ENCODE data around the gene SLC7A6.

DNA sequence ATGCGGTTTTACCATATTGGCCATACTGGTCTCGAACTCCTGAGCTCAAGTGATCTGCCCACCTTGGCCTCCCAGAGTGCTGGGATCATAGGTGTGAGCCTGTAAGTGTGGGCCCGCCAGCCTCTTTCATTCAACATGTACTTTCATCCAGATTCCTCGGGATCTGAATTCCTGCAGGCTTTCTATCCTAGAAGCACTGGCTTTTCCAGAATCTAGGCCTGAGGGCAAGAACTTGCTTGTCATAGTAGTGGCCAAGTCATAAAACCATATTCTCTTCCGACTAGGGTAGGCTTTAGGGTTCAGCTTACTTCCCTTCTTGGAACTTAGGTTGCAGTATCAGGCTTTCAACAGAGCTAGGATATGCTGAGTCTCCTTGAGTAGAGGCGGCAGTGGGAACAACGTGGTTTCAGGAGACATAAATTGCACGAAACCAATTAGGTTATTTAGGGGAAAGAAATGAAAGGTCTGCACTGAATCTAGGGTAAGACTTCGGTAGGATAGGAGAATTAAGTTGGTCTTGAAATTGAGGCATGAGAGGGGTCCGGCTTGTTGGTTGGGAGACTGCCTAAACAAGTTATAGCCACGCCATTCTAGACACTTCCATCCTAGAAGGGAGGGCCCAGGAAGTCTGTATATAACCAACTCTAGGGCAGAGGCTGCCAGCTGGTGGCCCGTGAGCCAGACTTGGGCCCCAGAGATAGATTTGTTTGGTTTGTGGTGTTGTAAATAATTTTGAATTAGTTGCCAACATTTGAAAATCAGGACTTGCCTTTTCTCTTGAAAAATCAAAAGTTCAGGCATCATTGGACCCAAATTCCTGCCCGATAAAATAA, 15.6 kb downstream of the SLC7A6 start:
- TF ChIP-seq, protein P1, sequence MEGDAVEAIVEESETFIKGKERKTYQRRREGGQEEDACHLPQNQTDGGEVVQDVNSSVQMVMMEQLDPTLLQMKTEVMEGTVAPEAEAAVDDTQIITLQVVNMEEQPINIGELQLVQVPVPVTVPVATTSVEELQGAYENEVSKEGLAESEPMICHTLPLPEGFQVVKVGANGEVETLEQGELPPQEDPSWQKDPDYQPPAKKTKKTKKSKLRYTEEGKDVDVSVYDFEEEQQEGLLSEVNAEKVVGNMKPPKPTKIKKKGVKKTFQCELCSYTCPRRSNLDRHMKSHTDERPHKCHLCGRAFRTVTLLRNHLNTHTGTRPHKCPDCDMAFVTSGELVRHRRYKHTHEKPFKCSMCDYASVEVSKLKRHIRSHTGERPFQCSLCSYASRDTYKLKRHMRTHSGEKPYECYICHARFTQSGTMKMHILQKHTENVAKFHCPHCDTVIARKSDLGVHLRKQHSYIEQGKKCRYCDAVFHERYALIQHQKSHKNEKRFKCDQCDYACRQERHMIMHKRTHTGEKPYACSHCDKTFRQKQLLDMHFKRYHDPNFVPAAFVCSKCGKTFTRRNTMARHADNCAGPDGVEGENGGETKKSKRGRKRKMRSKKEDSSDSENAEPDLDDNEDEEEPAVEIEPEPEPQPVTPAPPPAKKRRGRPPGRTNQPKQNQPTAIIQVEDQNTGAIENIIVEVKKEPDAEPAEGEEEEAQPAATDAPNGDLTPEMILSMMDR (conservative IDR thresholded peaks at IDR 0.05; ENCODE audit: low read length) = no peak
- TF ChIP-seq EZH2phosphoT487 (IDR thresholded peaks at IDR 0.05; ENCODE audit: borderline replicate concordance) = no peak
